GM18499 (cell line): Measurements from ENCODE around the gene KL.

Experiments
- ATAC-seq: cut with Tn5 transposase; IDR thresholded peaks from one replicate; pipeline ENCODE4 v1.9.1; 2021; ENCODE audit warnings: moderate number of reproducible peaks; ENCODE audit not compliant: insufficient read depth, unreplicated experiment

Gene KL

DNA sequence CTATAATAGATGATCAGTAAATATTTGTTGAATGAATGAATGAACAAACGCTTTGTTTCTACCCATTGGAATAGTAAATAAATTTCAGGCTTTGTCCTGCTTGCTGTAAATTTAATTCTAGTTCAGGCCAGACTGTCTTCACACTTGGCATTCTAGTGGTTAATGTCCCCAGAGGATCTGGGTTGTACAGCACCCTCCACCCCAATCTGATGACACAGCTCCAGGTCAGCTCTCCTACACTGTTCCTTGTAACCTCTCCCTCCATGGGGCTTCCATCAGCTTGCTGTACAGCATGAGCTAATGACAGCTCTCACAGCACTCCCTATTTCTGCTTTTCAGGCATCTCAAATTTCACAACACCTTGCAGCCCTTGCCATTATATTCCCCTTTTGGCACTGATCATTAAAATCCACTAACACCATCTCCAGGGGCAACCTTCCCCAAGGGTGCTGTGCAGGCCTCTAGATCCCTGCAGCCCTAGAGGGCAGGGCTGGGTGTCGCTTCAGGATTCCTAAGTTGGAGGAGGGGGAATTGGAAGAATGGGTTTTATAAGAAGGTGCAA lies 12.7 kb upstream of the KL start:
- no peak for ATAC-seq

GRCh38 chr13:33004511-33004910 lies 11.7 kb upstream of the KL start:
- ATAC-seq = no peak

DNA sequence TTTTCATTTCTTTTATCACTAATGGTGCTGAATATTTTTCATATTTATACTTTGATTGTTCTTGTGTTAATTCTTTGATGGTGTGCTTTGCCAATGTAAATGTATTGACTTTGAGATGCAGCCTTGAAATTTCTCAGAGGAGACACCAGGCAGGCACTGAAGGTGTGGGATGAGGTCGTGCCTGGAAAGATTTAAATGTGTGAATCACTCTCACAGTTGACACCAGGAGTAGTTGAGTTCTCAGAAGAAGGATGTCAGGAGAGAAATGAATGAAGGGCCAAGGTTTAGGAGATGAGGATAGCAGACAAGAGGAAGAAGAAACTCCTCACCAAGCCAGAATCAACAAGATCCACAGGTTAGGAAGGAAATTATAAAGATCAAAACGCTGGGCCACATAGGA lies 10.1 kb upstream of the KL start:
- ATAC-seq = no peak

DNA sequence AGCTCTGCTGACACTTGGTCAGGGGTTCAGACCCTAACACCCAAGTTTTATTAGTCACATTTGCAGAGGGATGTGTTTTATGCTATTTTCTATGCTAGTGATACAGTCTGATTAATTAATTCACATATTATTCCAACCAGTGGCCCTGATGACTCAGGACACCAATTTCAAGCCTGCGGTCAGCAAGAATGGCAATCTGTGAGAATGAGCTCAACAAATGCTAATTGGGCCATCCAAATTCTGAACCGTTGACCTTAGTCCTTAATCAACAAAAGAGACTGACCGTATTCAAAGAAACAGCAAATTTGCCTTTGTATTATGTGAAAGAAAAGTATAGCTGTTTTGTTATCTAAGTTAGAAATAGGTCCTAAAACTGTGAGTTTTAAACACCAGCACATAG lies 9.6 kb upstream of the KL start:
- ATAC-seq = no peak

- no peak for ATAC-seq
These were observed 9.0 kb upstream of the KL start for GRCh38 chr13:33007237-33007636.

DNA sequence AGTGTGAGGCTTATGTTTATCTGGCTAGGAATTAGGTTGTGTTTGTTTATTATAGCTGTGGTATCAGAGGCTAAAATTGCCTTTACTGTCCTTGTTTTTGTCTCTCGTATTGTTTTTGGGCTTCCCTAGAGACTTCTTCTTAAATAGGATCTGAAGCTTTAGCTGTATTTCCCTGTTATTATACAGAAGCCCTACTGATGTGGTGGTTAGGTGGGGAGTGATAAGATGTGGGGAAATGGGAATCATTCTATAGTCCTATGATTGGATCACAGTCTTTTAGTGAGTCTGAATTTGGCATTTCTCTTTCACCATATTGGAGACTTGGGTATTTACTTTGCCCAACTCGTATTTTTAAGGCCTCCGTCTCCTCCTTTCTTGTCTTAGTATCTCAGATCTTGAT lies 8.3 kb upstream of the KL start:
- no peak for ATAC-seq

DNA sequence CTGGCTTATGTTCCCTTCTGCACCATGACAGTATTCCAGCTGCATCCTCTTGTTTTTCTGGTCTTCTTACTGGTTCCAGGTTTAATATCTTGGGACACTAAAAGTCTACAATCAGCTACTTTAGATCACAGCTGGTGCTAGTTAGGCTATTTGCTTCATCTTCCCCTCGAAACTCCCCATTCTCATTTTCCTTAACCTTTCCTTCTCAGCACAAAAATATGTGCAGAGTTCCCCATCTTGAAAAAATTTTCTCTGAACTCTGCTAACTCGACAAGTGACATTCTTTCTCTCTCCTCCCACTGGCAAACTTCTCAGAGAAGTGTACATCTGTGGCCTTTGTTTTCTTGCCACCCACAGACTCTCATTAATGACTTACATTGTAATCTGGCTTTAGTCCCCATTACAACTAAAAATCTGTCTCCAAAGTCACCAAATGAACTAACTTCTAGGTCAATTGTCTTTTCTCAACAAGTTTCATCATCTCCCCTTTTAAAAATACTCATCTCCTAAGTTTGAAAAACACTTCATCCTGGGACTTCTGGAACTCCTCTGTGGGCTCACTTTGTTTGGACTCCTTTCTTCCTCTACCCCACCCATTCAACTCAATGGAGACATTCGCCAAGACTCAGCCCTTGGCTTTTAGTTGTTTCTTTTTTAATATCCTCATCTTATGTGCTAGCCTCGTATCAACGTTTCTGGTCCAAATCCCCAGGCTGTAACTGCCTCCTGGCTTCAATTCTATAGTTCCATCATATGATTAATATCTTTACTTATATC lies 7.1 kb upstream of the KL start:
- no peak for ATAC-seq

DNA sequence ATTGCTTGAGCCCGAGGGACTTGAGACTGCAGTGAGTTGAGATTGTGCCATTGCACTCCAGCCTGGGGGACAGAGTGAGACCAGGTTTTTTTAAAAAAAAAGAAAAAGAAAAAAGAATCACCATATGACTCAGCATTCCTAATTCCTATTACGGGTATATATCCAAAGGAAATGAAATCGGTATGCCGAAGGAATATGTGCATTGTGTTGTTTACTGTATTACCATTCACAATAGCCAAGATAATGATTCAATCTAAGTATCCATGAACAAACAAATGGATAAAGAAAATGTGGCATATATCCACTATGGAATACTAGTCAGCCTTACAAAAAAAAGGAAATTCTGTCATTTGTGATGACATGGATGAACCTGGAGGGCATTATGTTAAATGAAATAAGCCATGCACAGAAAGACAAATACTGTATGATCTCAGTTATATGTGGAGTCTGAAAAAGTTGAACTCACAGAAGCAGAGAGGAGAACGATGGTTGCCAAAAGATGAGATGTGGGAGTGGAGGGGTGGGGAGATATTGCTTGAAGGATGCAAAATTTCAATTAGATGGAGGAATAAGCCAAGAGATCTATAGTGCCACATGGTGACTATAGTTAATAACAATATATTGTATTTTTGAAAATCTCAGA lies 4.3 kb upstream of the KL start:
- no peak for ATAC-seq

DNA sequence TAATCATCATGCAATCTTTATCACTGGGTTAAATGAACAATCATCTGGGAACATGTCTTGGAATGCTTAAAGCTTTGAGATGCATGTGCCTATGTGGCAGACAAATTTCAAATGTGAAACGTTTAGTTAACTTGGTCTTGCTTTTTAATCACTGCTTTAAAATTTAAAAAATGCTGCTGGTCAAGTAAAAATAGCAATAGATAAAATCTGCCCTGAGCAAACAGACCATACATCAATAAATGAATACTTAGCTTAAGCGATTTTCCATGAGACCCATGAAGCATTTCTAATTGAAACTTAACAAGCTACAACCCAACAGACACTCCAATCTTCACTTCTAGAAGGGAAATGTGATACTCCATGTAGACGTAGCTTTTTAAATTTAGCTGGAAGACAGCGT lies 1.9 kb upstream of the KL start:
- no peak for ATAC-seq

DNA sequence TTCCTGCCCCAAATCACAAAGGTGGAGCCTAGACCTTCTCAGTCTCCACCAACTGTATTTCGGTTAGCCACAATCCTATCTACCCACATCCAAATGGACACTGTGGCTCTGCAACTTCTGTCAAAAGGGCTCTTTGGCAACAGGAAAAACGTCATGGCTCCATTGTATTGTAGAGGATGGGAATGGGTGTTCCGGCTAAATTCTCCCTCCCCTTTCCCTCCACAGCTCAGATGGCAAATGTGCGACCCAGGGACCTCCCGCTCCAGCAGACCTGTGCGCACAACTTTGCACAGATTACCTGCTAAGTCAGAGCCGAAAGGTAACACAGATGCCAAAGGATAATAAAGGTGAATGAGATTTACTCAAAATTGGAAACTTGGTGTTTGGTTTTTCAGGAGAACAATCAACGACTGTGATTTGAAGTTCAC lies 968 bp upstream of the KL start:
- no peak for ATAC-seq

- no peak for ATAC-seq
These were observed 366 bp upstream of the KL start for GRCh38 chr13:33015791-33016323.

- peak; percentile 72 for ATAC-seq
These were observed 1.2 kb downstream of the KL start for GRCh38 chr13:33017323-33017929.

- ATAC-seq = no peak
These were observed 2.7 kb downstream of the KL start for GRCh38 chr13:33018886-33019285.

- no peak for ATAC-seq
These were observed 6.8 kb downstream of the KL start for GRCh38 chr13:33022986-33023385.

DNA sequence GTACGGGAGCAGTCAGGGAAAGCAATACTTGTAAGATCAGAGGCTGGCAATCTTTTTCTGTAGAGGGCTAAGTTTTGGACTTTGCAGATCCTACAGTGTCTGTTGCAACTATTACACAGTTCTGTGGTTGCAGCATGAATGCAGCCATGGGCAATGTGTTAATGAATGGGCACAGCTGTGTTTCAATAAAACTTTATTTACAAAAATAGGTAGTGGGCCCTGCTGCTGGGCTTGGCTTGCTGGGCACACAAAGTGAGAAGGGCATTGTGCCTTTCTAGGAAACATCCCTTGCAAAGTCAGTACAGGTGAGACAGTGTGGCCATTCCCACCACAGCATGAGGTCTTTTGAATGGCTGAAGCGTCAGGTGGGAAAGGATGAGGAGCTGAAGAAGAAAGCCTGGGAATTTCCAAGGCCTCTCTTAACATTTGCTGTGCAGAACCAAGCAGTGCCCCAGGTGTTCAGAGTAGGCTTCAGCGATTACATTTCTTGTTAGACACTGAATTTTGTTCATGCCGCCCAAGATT lies 9.1 kb downstream of the KL start:
- ATAC-seq = no peak

DNA sequence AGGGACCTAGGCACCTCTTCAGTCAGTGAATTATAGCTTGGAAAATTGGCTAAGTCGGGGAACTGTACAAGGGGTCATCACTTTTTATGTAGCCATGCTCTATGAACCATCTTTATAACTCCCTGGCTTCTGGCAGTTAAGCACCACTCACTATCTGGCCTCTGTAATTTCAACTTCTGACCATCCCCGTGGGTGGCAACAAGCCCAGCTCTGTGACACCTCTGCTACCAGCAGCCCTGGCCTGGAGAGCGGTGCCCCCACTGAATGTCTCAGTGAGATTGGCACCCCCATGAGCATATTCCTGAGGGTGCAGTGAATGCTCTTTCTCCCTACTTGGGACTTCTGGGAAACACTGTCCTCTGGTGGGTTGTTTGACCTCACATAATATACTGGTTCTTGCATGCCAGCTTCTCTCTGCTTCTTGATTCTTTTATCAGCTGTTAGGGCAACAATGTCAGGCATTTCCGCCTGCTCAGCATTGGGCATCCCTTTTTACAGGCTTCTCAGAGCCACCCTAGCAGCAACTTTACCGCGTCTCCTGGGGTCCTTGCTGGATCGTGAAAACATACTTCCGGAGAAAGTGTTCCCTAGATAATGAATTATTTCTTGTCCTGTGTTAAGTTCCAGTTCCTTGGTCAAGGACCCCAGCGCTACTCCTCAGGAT lies 10.4 kb downstream of the KL start:
- ATAC-seq = no peak

GRCh38 chr13:33028620-33029019 lies 12.4 kb downstream of the KL start:
- ATAC-seq = no peak

- ATAC-seq = no peak
These were observed 15.1 kb downstream of the KL start for GRCh38 chr13:33031277-33031676.

DNA sequence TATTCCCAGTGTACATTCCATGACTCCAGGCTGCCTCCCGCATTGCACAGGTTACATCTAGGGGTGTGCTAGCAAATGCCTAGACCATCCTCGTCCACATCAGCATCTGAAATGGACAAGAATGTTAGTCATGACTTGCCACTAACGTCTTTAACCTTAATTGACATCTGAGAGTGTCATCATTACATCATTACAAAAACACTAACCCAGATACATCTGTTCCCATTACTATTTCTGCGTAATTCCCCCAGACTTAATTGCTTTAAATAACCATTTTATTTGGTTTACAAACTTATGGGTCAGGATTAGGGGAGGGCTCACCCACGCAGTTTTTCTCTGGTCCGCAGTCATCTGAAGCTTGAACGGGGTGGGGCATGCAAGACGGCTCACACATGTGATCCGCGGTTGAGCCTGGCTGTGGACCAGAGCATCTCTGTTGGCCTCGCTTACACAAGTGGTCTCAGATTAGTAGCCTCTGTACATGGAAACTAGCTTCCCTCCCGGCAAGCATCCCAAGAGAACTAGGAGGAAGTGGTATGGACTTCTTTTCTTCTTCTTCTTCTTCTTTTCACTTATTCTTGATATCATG lies 15.9 kb downstream of the KL start:
- no peak for ATAC-seq
